Panc1 (cell line): Measurements from ENCODE around the gene MTG1.
"Not testable (repeated sequence)": the region's sequence is repeated elsewhere in the genome, so short reads cannot be mapped to it uniquely, and the experiment has no call there.

Experiments
- POLR2AphosphoS5 ChIP-seq: IDR thresholded peaks from 2 replicates; pipeline ENCODE4 v1.6.1; 2012; ENCODE audit warnings: mild to moderate bottlenecking, low read depth, low read length, moderate library complexity
- TCF7L2 ChIP-seq: IDR thresholded peaks from 2 replicates; pipeline ENCODE4 v1.6.1; 2011; ENCODE audit warnings: mild to moderate bottlenecking, low read depth, low read length, inconsistent platforms
- TF ChIP-seq, protein P1 (sequence below): fragments of 450-650 bp; IDR thresholded peaks from 2 replicates; pipeline ENCODE4 v1.5.1; 2017; ENCODE audit warnings: mild to moderate bottlenecking
- TF ChIP-seq, protein P2 (sequence below), 2 experiments: IDR thresholded peaks; 2 replicates each; pipeline ENCODE4 v1.6.1; 2011 to 2012; ENCODE audit warnings: low read depth in 2 of 2, control low read depth in 1 of 2, low read length in 1 of 2, mild to moderate bottlenecking in 1 of 2, moderate library complexity in 1 of 2; ENCODE audit not compliant: insufficient read depth in 1 of 2

DNA sequence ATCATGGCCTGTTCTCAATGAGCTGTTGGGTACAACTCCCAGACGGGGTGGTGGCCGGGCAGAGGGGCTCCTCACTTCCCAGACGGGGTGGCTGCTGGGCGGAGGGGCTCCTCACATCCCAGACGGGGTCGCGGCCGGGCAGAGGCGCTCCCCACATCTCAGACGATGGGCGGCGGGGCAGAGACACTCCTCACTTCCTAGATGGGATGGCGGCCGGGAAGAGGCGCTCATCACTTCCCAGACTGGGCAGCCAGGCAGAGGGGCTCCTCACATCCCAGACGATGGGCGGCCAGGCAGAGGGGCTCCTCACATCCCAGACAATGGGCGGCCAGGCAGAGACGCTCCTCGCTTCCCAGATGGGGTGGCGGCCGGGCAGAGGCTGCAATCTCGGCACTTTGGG is 20.4 kb downstream of the MTG1 start:
- TF ChIP-seq, protein P1, sequence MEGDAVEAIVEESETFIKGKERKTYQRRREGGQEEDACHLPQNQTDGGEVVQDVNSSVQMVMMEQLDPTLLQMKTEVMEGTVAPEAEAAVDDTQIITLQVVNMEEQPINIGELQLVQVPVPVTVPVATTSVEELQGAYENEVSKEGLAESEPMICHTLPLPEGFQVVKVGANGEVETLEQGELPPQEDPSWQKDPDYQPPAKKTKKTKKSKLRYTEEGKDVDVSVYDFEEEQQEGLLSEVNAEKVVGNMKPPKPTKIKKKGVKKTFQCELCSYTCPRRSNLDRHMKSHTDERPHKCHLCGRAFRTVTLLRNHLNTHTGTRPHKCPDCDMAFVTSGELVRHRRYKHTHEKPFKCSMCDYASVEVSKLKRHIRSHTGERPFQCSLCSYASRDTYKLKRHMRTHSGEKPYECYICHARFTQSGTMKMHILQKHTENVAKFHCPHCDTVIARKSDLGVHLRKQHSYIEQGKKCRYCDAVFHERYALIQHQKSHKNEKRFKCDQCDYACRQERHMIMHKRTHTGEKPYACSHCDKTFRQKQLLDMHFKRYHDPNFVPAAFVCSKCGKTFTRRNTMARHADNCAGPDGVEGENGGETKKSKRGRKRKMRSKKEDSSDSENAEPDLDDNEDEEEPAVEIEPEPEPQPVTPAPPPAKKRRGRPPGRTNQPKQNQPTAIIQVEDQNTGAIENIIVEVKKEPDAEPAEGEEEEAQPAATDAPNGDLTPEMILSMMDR: not testable (repeated sequence)
- TF ChIP-seq, protein P2, sequence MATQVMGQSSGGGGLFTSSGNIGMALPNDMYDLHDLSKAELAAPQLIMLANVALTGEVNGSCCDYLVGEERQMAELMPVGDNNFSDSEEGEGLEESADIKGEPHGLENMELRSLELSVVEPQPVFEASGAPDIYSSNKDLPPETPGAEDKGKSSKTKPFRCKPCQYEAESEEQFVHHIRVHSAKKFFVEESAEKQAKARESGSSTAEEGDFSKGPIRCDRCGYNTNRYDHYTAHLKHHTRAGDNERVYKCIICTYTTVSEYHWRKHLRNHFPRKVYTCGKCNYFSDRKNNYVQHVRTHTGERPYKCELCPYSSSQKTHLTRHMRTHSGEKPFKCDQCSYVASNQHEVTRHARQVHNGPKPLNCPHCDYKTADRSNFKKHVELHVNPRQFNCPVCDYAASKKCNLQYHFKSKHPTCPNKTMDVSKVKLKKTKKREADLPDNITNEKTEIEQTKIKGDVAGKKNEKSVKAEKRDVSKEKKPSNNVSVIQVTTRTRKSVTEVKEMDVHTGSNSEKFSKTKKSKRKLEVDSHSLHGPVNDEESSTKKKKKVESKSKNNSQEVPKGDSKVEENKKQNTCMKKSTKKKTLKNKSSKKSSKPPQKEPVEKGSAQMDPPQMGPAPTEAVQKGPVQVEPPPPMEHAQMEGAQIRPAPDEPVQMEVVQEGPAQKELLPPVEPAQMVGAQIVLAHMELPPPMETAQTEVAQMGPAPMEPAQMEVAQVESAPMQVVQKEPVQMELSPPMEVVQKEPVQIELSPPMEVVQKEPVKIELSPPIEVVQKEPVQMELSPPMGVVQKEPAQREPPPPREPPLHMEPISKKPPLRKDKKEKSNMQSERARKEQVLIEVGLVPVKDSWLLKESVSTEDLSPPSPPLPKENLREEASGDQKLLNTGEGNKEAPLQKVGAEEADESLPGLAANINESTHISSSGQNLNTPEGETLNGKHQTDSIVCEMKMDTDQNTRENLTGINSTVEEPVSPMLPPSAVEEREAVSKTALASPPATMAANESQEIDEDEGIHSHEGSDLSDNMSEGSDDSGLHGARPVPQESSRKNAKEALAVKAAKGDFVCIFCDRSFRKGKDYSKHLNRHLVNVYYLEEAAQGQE (IDR thresholded peaks at IDR 0.05; ENCODE audit: insufficient read depth in 1 of 2, low read depth in 2 of 2, low read length in 1 of 2): not testable (repeated sequence)
- not testable (repeated sequence) for TF ChIP-seq POLR2AphosphoS5, TCF7L2
